WERI-Rb-1 (cell line): ENCODE measurements around the gene ZNF146.
"Not testable (repeated sequence)": the region's sequence is repeated elsewhere in the genome, so short reads cannot be mapped to it uniquely, and the experiment has no call there.

Source experiments
- DNase-seq: peaks from one replicate; pipeline ENCODE4 v3.0.0-alpha.2; 2020
- H3K27ac ChIP-seq: fragments of 250-450 bp; sonication (Bioruptor Pico); 2 replicates; pipeline ENCODE4 v1.5.1; 2020; ENCODE audit warnings: mild to moderate bottlenecking, moderate library complexity
- H3K27me3 ChIP-seq: fragments of 250-450 bp; sonication (Bioruptor Pico); 2 replicates; pipeline ENCODE4 v1.5.1; 2021; ENCODE audit warnings: mild to moderate bottlenecking, low read depth, moderate library complexity; ENCODE audit not compliant: insufficient read depth, severe bottlenecking
- H3K36me3 ChIP-seq: fragments of 250-450 bp; sonication (Bioruptor Pico); 2 replicates; pipeline ENCODE4 v1.5.1; 2020; ENCODE audit warnings: mild to moderate bottlenecking, moderate library complexity
- H3K4me3 ChIP-seq: 2 replicates; pipeline ENCODE4 v1.5.1; 2011; ENCODE audit warnings: low read depth, mild to moderate bottlenecking, control low read depth, low read length
- H3K9me3 ChIP-seq: fragments of 250-450 bp; sonication (Bioruptor Pico); 2 replicates; pipeline ENCODE4 v1.5.1; 2021; ENCODE audit warnings: mild to moderate bottlenecking, moderate library complexity; ENCODE audit not compliant: severe bottlenecking
- CTCF ChIP-seq: IDR thresholded peaks from 2 replicates; pipeline ENCODE4 v1.5.1; 2011; ENCODE audit warnings: low read depth, mild to moderate bottlenecking, control low read depth, inconsistent platforms, low read length

The ZNF146 gene

GRCh38 chr19:36183245-36183628 is 31.7 kb upstream of the ZNF146 start:
- H3K9me3 ChIP-seq = no peaks in the 10 kb centered on the region
- TF ChIP-seq CTCF = no peak
- no peak overlapping the region for H3K27ac ChIP-seq
- no peak overlapping the region for H3K4me3 ChIP-seq
- DNase-seq = no peak
- peaks cover 3% of the 10 kb centered on the region; the same call in 1 of the 2 replicates for H3K36me3 ChIP-seq
- no peaks in the 10 kb centered on the region for H3K27me3 ChIP-seq

GRCh38 chr19:36186722-36187121 is 28.2 kb upstream of the ZNF146 start:
- H3K27me3 ChIP-seq, H3K36me3 ChIP-seq, H3K4me3 ChIP-seq, H3K9me3 ChIP-seq, DNase-seq, H3K27ac ChIP-seq: not testable (repeated sequence)

- Histone ChIP-seq H3K27me3 (no peaks in the 10 kb centered on the region), H3K27ac (no peak overlapping the region), H3K36me3 (no peaks in the 10 kb centered on the region), H3K4me3 (no peak overlapping the region), H3K9me3 (no peaks in the 10 kb centered on the region)
- no peak for TF ChIP-seq CTCF
- DNase-seq = no peak
These were observed 18.7 kb upstream of the ZNF146 start for GRCh38 chr19:36196249-36196648.

GRCh38 chr19:36198119-36198518 is 16.8 kb upstream of the ZNF146 start:
- no peak overlapping the region for H3K27ac ChIP-seq
- H3K4me3 ChIP-seq = no peak overlapping the region
- TF ChIP-seq CTCF = no peak
- no peaks in the 10 kb centered on the region for H3K9me3 ChIP-seq
- no peaks in the 10 kb centered on the region for H3K27me3 ChIP-seq
- H3K36me3 ChIP-seq = no peaks in the 10 kb centered on the region
- no peak for DNase-seq

GRCh38 chr19:36201684-36202083 is 13.2 kb upstream of the ZNF146 start:
- H3K9me3 ChIP-seq = no peaks in the 10 kb centered on the region
- no peak overlapping the region for H3K27ac ChIP-seq
- no peaks in the 10 kb centered on the region for H3K27me3 ChIP-seq
- no peak for TF ChIP-seq CTCF
- no peaks in the 10 kb centered on the region for H3K36me3 ChIP-seq
- H3K4me3 ChIP-seq = no peak overlapping the region
- no peak for DNase-seq

- no peak for TF ChIP-seq CTCF
- Histone ChIP-seq H3K36me3 (no peaks in the 10 kb centered on the region), H3K27me3 (no peaks in the 10 kb centered on the region), H3K9me3 (no peaks in the 10 kb centered on the region), H3K27ac (no peak overlapping the region), H3K4me3 (no peak overlapping the region)
- no peak for DNase-seq
These were observed 11.6 kb upstream of the ZNF146 start for GRCh38 chr19:36203293-36203692.
